Prostate gland (tissue), 2 donors: Measurements from ENCODE around the gene ATG2A. TPM values are rescaled to one million over a fixed set of nuclear protein-coding genes. Genes with fewer than 3 reads are reported as not detected.

ENCODE experiments used
- DNase-seq: peaks from one replicate; pipeline ENCODE4 v3.0.0-alpha.2; 2019; ENCODE audit warnings: low spot score
- H3K27ac ChIP-seq, 2 donors: fragments of 200-600 bp; sonication (generic); 2 replicates each; pipeline ENCODE4 v1.5.1; 2017 to 2019
- H3K27me3 ChIP-seq: fragments of 200-600 bp; sonication (generic); replicated peaks from 2 replicates; pipeline ENCODE4 v1.5.1; 2019; ENCODE audit not compliant: insufficient read depth
- H3K36me3 ChIP-seq, 2 donors: fragments of 200-600 bp; sonication (generic); 1 replicate in 1 of 2; 2 replicates in 1 of 2; pipeline versions ENCODE4 v1.5.1 to v1.8.1; 2017 to 2019
- H3K4me1 ChIP-seq: fragments of 200-600 bp; sonication (generic); replicated peaks from 2 replicates; pipeline ENCODE4 v1.5.1; 2019
- H3K4me3 ChIP-seq, 2 donors: fragments of 200-600 bp; sonication (generic); 2 replicates each; pipeline ENCODE4 v1.5.1; 2017 to 2019
- H3K9me3 ChIP-seq: fragments of 200-600 bp; sonication (generic); 2 replicates; pipeline ENCODE4 v1.5.1; 2017
- POLR2A ChIP-seq: fragments of 450-650 bp; IDR thresholded peaks from one replicate; pipeline ENCODE4 v1.6.1; 2016; ENCODE audit warnings: antibody characterized with exemption, mild to moderate bottlenecking
- POLR2AphosphoS5 ChIP-seq: sonication (generic); formaldehyde crosslinking; IDR thresholded peaks from one replicate; pipeline ENCODE4 v1.6.1; 2017; ENCODE audit warnings: antibody characterized with exemption
- WGBS: methylation state at CpG from one replicate; pipeline ENCODE4 v1.1.5; 2018; 5-methylcytosine and 5-hydroxymethylcytosine counted together
- intact Hi-C: fragments of 100-400 bp; cut with DNase I; formaldehyde crosslinking; loops from one replicate; pipeline ENCODE4 v1.14.2; 2022
- total RNA-seq, 2 donors: library from RNA; depleted of rRNA; stranded (reverse); fragments of >200 nt; gene quantifications; one replicate each; pipeline ENCODE4 v1.1.0, GENCODE V29; 2016
- TF ChIP-seq, protein P1 (sequence below), 4 experiments: fragments of 200-600 bp in 2 of 4; fragments of 450-650 bp in 2 of 4; sonication (generic) in 2 of 4; IDR thresholded peaks; 1 replicate in 3 of 4; 2 replicates in 1 of 4; pipeline ENCODE4 v1.5.1; 2016 to 2019; ENCODE audit warnings: antibody characterized with exemption in 4 of 4, mild to moderate bottlenecking in 2 of 4, moderate library complexity in 2 of 4

Gene ATG2A
- total RNA-seq, 2 donors from 2014 or later = 38.4 to 66.1 TPM

GRCh38 chr11:64906314-64906635 is 10.7 kb downstream of the ATG2A start:
- H3K4me1 ChIP-seq = no peaks in the 10 kb centered on the region
- peaks cover 40 to 75% of the 10 kb centered on the region in 2 donors for H3K36me3 ChIP-seq
- no peaks in the 10 kb centered on the region for H3K9me3 ChIP-seq
- no peaks in the 10 kb centered on the region for H3K27me3 ChIP-seq
- DNase-seq = no peak
- H3K4me3 ChIP-seq = no peak overlapping the region
- intact Hi-C loops = no loop called here
- WGBS = 95% methylated on average over 10 of the region's 13 CpGs
- H3K27ac ChIP-seq = no peak overlapping the region
- no peak for TF ChIP-seq POLR2AphosphoS5
- TF ChIP-seq, protein P1, sequence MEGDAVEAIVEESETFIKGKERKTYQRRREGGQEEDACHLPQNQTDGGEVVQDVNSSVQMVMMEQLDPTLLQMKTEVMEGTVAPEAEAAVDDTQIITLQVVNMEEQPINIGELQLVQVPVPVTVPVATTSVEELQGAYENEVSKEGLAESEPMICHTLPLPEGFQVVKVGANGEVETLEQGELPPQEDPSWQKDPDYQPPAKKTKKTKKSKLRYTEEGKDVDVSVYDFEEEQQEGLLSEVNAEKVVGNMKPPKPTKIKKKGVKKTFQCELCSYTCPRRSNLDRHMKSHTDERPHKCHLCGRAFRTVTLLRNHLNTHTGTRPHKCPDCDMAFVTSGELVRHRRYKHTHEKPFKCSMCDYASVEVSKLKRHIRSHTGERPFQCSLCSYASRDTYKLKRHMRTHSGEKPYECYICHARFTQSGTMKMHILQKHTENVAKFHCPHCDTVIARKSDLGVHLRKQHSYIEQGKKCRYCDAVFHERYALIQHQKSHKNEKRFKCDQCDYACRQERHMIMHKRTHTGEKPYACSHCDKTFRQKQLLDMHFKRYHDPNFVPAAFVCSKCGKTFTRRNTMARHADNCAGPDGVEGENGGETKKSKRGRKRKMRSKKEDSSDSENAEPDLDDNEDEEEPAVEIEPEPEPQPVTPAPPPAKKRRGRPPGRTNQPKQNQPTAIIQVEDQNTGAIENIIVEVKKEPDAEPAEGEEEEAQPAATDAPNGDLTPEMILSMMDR (IDR thresholded peaks at IDR 0.05) = no peak

DNA sequence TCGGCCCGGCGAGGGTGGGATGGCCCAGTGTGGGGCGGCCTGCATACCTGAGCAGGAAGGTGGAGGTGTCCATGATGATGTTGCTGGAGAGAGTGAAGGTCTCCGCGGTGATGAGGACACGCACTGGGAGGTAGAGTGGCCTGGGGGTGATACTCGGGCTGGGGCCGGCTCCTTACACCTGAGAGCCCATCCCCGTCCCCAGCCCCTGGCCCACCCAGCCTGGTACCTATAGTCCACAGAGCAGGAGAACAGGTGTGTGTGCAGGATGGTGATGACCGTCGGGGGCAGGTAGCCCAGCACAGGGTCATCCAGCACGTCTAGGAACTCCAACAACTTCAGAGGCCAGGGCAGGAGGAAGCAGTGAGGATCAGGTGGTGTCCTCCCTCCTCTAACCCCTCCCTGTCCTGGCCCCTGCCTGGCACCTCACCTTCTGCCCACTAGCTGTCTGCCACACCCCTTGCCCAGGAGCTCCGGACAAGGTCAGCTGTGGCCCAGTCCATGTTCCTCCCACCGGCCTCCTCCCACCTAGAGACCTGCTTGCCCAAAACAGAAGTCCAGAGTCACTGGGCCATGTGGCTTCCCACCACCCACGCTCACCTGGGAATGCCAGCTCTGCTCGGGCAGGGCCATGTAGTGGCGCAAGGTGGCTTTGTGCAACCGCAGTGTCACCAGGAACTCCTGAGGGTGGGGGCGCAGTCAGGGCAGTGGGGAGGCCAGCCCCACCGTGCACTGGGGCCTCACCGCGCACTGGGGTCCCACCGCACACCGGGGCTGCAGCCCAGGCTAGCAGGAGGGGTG is 11.3 kb downstream of the ATG2A start:
- no peak for DNase-seq
- Histone ChIP-seq H3K4me1 (no peaks in the 10 kb centered on the region), H3K4me3 (no peak overlapping the region), H3K9me3 (no peaks in the 10 kb centered on the region), H3K27ac (no peak overlapping the region), H3K36me3 (peaks cover 38 to 69% of the 10 kb centered on the region in 2 donors), H3K27me3 (no peaks in the 10 kb centered on the region)
- WGBS = 89% methylated on average over 21 of the region's 25 CpGs
- intact Hi-C loops = no loop called here
- no peak for TF ChIP-seq POLR2A
- no peak for TF ChIP-seq POLR2AphosphoS5
- TF ChIP-seq, protein P1 (IDR thresholded peaks at IDR 0.05) = no peak

- no peaks in the 10 kb centered on the region for H3K27me3 ChIP-seq
- 96% methylated on average over 16 of the region's 23 CpGs for WGBS
- no peaks in the 10 kb centered on the region for H3K4me1 ChIP-seq
- intact Hi-C loops = no loop called here
- no peak overlapping the region for H3K27ac ChIP-seq
- H3K36me3 ChIP-seq = peaks cover 28 to 47% of the 10 kb centered on the region in 2 donors
- H3K4me3 ChIP-seq = no peak overlapping the region
- H3K9me3 ChIP-seq = no peaks in the 10 kb centered on the region
- DNase-seq = no peak
- TF ChIP-seq, protein P1 (IDR thresholded peaks at IDR 0.05) = no peak
- TF ChIP-seq POLR2AphosphoS5 (no peak), POLR2A (no peak)
Observed at GRCh38 chr11:64903291-64903833, 13.6 kb downstream of the ATG2A start.

DNA sequence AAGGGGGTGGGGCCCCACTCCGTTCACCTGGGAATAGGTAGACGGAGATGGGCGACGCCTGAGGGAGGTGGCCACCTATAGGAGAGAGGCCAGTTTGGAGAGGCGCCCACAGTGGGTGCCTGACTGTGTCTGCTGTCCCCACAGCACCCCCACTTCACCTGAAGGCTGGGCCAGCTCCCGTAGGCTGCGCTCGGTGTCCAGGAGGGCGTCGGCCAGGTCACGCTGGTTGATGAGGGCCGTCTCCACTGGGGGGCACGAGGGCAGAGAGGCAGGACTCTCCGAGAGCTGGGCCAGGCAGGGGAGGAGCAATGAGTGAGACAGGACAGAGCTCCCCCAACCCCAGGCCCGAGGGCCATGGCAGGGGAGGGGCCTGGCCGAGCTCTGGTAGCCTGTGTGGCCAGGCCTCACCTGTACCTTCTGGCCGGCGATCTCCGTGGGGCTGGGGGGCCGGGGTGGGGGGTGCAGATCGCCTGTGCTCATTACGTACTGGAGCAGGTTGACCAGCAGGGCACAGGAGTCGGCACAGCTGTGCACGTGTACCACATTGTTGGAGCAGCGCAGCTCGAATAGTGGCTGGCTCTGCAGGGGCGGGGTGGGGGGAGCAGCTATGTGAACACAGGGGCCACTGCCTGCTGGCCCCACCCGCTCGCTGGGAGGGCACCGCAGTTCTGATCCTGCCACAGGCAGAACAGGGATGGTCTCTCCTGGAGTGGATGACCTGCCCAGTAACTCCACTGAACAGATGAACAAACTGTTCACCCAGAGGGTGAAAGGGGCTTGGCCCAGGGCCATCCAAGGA is 14.7 kb downstream of the ATG2A start:
- no peak for DNase-seq
- TF ChIP-seq POLR2AphosphoS5 = no peak
- TF ChIP-seq, protein P1 (IDR thresholded peaks at IDR 0.05) = no peak
- no peak for TF ChIP-seq POLR2A
- H3K4me1 ChIP-seq = no peaks in the 10 kb centered on the region
- no peaks in the 10 kb centered on the region for H3K9me3 ChIP-seq
- WGBS = 81% methylated on average over 28 of the region's 30 CpGs
- no peaks in the 10 kb centered on the region for H3K27me3 ChIP-seq
- H3K27ac ChIP-seq = no peak overlapping the region
- peaks cover 25 to 40% of the 10 kb centered on the region in 2 donors for H3K36me3 ChIP-seq
- no peak overlapping the region for H3K4me3 ChIP-seq
- intact Hi-C loops = no loop called here
